Measurements from ENCODE around the gene GRP. TPM values are rescaled to one million over a fixed set of nuclear protein-coding genes. Genes with fewer than 3 reads are reported as not detected.

GRP gene
- total RNA-seq, 2 donors from 2014 or later, result not detected

GRCh38 chr18:59210299-59210698, 9.7 kb upstream of the GRP start:
- no peak for TF ChIP-seq CTCF (IDR thresholded peaks at IDR 0.05)
- Histone ChIP-seq H3K4me3 (no peak overlapping the region), H3K27me3 (replicated peaks; ENCODE audit: insufficient read depth) (no peaks in the 10 kb centered on the region), H3K4me1 (ENCODE audit: control insufficient read depth in 1 of 2, low read depth in 2 of 2) (no peaks in the 10 kb centered on the region), H3K9me3 (no peaks in the 10 kb centered on the region), H3K36me3 (no peaks in the 10 kb centered on the region), H3K27ac (no peak overlapping the region)
- ATAC-seq (ENCODE audit: insufficient number of reproducible peaks, low FRiP score, low read depth), result no peak
- no peak for DNase-seq (ENCODE audit: low spot score)

DNA sequence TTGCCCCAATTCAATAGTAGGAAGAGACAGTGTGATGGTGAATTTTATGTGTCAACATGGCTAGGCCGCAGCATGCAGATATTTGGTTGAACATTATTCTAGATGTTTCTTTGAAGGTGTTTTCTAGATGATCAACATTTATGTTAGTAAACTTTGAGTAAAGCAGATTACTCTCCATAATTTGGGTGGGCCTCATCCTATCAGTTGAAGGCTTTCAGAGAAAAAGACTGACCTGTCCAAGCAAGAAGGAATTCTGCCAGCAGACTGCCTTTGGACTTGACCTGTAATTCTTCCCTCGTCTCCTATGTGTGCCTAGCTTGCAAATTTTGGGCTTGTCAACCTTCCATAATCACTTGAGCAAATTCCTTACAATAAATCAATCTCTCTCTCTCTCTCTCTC, 8.3 kb upstream of the GRP start:
- H3K4me1 ChIP-seq (ENCODE audit: control insufficient read depth in 1 of 2, low read depth in 2 of 2), result no peaks in the 10 kb centered on the region
- no peaks in the 10 kb centered on the region for H3K9me3 ChIP-seq
- H3K36me3 ChIP-seq, result no peaks in the 10 kb centered on the region
- no peak for ATAC-seq (ENCODE audit: insufficient number of reproducible peaks, low FRiP score, low read depth)
- no peak for DNase-seq (ENCODE audit: low spot score)
- no peak overlapping the region for H3K27ac ChIP-seq
- no peak for TF ChIP-seq CTCF (IDR thresholded peaks at IDR 0.05)
- H3K27me3 ChIP-seq (replicated peaks; ENCODE audit: insufficient read depth), result no peaks in the 10 kb centered on the region
- H3K4me3 ChIP-seq, result no peak overlapping the region

DNA sequence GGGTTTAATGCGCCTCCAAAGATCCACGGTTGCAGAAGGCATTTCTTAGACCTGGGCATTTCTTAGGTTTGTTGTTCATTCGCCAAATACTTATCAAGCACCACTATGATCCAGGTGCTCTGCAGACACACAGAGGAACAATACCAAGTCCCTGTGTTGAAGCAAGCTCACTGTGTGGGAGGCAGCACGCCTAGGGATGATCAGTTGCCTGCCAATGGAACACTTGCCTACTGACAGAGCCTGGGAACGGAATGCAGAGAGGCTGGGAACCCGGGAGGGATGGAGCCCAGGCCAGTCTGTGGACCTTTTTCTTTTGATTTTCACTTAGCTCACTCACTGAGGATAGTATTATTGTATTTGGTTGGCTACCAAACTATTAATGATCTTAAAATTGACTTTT, 1.9 kb upstream of the GRP start:
- Histone ChIP-seq H3K4me3 (no peak overlapping the region), H3K4me1 (ENCODE audit: control insufficient read depth in 1 of 2, low read depth in 2 of 2) (no peaks in the 10 kb centered on the region), H3K27ac (no peak overlapping the region), H3K36me3 (no peaks in the 10 kb centered on the region), H3K9me3 (no peaks in the 10 kb centered on the region), H3K27me3 (replicated peaks; ENCODE audit: insufficient read depth) (no peaks in the 10 kb centered on the region)
- no peak for TF ChIP-seq CTCF (IDR thresholded peaks at IDR 0.05)
- ATAC-seq (ENCODE audit: insufficient number of reproducible peaks, low FRiP score, low read depth) (no peak), DNase-seq (ENCODE audit: low spot score) (no peak)

DNA sequence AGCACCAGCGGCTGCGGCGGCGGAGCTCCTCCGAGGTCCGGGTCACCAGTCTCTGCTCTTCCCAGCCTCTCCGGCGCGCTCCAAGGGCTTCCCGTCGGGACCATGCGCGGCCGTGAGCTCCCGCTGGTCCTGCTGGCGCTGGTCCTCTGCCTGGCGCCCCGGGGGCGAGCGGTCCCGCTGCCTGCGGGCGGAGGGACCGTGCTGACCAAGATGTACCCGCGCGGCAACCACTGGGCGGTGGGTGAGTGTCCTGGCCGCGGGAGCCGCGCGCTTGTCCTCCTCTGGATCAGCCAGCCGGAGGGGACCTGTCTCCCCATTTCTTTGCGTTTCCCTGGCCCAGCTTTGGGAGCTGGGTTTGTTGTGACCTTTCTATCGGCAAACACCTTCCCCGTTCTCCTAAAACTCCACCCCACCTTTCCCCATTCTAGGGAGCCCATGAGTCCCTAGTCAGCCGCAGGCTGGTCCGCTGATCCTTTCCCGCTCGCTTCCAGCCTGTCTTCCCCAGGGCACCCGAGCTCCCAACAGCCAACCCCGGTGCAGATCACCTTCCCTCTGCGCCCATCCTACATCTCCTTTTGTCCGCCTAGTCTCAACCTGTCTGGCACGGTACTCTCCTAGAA, 316 bp downstream of the GRP start:
- DNase-seq (ENCODE audit: low spot score) (no peak), ATAC-seq (ENCODE audit: insufficient number of reproducible peaks, low FRiP score, low read depth) (no peak)
- no peaks in the 10 kb centered on the region for H3K4me1 ChIP-seq (ENCODE audit: control insufficient read depth in 1 of 2, low read depth in 2 of 2)
- no peaks in the 10 kb centered on the region for H3K36me3 ChIP-seq
- H3K27ac ChIP-seq, result no peak overlapping the region
- H3K27me3 ChIP-seq (replicated peaks; ENCODE audit: insufficient read depth), result no peaks in the 10 kb centered on the region
- no peak overlapping the region for H3K4me3 ChIP-seq
- H3K9me3 ChIP-seq, result no peaks in the 10 kb centered on the region
- TF ChIP-seq CTCF (IDR thresholded peaks at IDR 0.05), result no peak

DNA sequence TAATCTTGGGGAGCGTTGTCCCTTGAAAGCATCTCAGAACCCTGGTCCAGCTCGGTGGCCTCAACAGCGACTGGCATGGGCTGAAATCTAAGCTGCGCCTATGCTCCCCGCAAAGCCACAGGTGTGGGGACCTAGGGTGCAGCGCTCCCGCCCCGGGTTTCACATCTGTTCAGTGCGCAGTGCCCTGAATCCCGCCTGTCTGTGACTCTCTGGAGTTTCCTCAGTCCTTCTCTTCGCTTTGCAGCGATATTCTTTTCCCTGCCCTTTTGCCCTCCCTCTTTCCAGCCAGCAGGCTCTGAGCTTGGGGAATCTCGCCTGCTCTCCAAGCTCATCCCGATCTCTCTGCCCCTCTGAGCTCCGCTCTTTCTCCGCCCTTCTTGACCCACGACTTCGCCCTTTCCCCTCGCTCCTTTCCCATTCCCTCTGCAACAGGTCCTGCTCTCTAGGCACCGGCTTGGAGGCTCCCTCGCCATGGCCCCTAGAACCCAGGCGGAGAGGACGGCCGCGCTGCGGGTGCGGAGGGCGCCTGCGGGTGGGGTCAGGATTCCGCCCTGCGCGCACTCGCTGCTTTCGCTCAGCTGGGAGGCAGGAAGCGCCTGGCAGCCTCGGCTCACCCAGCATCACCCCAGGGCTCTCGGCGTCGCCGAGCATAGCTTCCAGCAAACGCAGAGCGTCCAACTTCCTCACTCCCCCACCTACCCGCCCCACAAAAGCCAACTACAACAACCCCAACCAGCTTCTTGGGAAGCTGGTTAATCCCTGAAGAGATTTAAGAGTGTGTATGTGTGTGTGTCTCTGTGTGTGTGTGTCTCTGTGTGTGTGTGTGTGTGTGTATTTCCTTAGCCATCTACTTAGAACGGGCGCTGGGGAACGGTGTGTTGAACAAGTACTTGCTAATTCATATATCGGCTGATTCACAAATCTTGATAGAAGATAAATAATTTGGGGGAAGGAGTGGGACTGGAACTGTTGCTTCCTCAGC, 1.1 kb downstream of the GRP start:
- TF ChIP-seq CTCF (IDR thresholded peaks at IDR 0.05), result no peak
- Histone ChIP-seq H3K9me3 (no peaks in the 10 kb centered on the region), H3K36me3 (no peaks in the 10 kb centered on the region), H3K27ac (no peak overlapping the region), H3K4me3 (no peak overlapping the region), H3K27me3 (replicated peaks; ENCODE audit: insufficient read depth) (no peaks in the 10 kb centered on the region), H3K4me1 (ENCODE audit: control insufficient read depth in 1 of 2, low read depth in 2 of 2) (no peaks in the 10 kb centered on the region)
- no peak for DNase-seq (ENCODE audit: low spot score)
- no peak for ATAC-seq (ENCODE audit: insufficient number of reproducible peaks, low FRiP score, low read depth)

Measured in thoracic aorta (tissue), 2 donors.